Uterus (tissue), 4 donors: Measurements from ENCODE around the gene CCDC78. TPM values are rescaled to one million over a fixed set of nuclear protein-coding genes. Genes with fewer than 3 reads are reported as not detected.

Experiments used
- DNase-seq, 2 donors: peaks; one replicate each; pipeline ENCODE4 v3.0.0-alpha.2; 2019 to 2020
- H3K27ac ChIP-seq, 2 donors: fragments of 200-600 bp; sonication (generic); 1 replicate in 1 of 2; 2 replicates in 1 of 2; pipeline ENCODE4 v1.5.1; 2016 to 2018
- H3K27me3 ChIP-seq, 2 donors: fragments of 200-600 bp; sonication (generic); one replicate each; pipeline ENCODE4 v1.5.1; 2018 to 2019; ENCODE audit warnings: control low read depth in 1 of 2
- H3K36me3 ChIP-seq, 2 donors: fragments of 200-600 bp; sonication (generic); one replicate each; pipeline ENCODE4 v1.5.1; 2019; ENCODE audit warnings: control low read depth in 1 of 2
- H3K4me1 ChIP-seq, 2 donors: fragments of 200-600 bp; sonication (generic); one replicate each; pipeline ENCODE4 v1.5.1; 2018 to 2019; ENCODE audit warnings: control low read depth in 1 of 2
- H3K4me3 ChIP-seq, 2 donors: fragments of 200-600 bp; sonication (generic); 1 replicate in 1 of 2; 2 replicates in 1 of 2; pipeline ENCODE4 v1.5.1; 2018 to 2019; ENCODE audit warnings: mild to moderate bottlenecking in 1 of 2
- H3K9me3 ChIP-seq, 2 donors: fragments of 200-600 bp; sonication (generic); one replicate each; pipeline ENCODE4 v1.5.1; 2019; ENCODE audit warnings: control low read depth in 1 of 2
- POLR2A ChIP-seq, 2 donors: fragments of 450-650 bp; IDR thresholded peaks; one replicate each; pipeline ENCODE4 v1.6.1; 2016; ENCODE audit warnings: antibody characterized with exemption in 2 of 2, mild to moderate bottlenecking in 1 of 2, moderate library complexity in 1 of 2
- intact Hi-C: fragments of 100-400 bp; cut with DNase I; formaldehyde crosslinking; loops from one replicate; pipeline ENCODE4 v1.15.1; 2023; ENCODE audit warnings: low total_unique reads
- total RNA-seq, 4 donors: library from RNA; depleted of rRNA in 3 of 4; stranded (reverse); fragments of >200 nt in 3 of 4; gene quantifications; one replicate each; pipeline versions ENCODE4 v1.1.0 to v1.2.4, GENCODE V29; 2014 to 2023
- TF ChIP-seq, protein P1 (sequence below), 4 experiments: fragments of 200-600 bp in 2 of 4; fragments of 450-650 bp in 2 of 4; sonication (generic) in 2 of 4; IDR thresholded peaks; one replicate each; pipeline ENCODE4 v1.5.1; 2016 to 2019; ENCODE audit warnings: antibody characterized with exemption in 4 of 4, mild to moderate bottlenecking in 2 of 4, moderate library complexity in 1 of 4
- donor health status: DM: yes; HTN: yes; CAD: no.

Gene CCDC78
- total RNA-seq, 4 donors from 2014 or later, result 1.3 to 5.3 (median 2.3) TPM; not detected in 1

DNA sequence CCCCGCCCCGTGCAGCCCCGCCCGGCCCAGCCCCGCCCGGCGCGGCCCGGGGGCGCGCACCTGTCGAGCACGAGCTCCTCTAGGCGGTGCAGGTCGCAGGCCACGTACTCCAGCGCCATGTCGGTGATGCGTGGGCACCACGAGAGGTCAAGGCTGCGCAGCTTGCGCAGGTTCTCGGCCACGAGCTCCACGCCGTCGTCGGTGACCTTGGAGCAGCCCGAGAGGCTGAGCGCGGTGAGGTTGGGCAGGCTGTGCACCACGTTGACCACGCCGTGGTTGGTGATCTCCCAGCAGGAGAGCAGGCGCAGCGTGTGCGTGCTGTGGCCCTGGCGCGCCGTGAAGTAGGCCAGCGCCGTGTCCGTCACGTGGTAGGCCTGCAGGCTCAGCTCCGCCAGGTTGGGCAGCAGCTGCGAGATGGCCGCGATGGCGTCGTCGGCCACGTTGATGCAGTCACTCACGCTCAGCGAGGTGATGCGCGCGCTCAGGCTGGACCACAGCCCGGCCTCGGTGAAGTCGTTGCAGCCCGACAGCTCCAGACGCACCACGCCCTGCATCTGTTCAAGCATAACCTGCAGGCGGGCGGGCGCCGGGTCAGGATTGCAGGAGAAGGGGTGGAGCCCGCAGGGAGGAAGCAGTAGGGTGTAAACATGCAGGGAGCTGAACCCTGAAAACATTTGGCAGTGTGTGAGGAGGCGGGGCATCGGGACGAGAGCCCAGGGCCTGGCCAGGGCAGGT is 30.7 kb downstream of the CCDC78 start:
- Histone ChIP-seq H3K4me1 (peaks cover 0 to 12% of the 10 kb centered on the region in 2 donors), H3K27ac (no peak overlapping the region), H3K36me3 (no peaks in the 10 kb centered on the region), H3K9me3 (no peaks in the 10 kb centered on the region), H3K27me3 (peaks cover 23 to 24% of the 10 kb centered on the region in 2 donors), H3K4me3 (no peak overlapping the region)
- intact Hi-C loops, result no loop called here
- DNase-seq, result no peak
- TF ChIP-seq, protein P1, sequence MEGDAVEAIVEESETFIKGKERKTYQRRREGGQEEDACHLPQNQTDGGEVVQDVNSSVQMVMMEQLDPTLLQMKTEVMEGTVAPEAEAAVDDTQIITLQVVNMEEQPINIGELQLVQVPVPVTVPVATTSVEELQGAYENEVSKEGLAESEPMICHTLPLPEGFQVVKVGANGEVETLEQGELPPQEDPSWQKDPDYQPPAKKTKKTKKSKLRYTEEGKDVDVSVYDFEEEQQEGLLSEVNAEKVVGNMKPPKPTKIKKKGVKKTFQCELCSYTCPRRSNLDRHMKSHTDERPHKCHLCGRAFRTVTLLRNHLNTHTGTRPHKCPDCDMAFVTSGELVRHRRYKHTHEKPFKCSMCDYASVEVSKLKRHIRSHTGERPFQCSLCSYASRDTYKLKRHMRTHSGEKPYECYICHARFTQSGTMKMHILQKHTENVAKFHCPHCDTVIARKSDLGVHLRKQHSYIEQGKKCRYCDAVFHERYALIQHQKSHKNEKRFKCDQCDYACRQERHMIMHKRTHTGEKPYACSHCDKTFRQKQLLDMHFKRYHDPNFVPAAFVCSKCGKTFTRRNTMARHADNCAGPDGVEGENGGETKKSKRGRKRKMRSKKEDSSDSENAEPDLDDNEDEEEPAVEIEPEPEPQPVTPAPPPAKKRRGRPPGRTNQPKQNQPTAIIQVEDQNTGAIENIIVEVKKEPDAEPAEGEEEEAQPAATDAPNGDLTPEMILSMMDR (IDR thresholded peaks at IDR 0.05), result no peak
- TF ChIP-seq POLR2A (IDR thresholded peaks at IDR 0.05), result peak in 1 of 2 donors; percentile 21

DNA sequence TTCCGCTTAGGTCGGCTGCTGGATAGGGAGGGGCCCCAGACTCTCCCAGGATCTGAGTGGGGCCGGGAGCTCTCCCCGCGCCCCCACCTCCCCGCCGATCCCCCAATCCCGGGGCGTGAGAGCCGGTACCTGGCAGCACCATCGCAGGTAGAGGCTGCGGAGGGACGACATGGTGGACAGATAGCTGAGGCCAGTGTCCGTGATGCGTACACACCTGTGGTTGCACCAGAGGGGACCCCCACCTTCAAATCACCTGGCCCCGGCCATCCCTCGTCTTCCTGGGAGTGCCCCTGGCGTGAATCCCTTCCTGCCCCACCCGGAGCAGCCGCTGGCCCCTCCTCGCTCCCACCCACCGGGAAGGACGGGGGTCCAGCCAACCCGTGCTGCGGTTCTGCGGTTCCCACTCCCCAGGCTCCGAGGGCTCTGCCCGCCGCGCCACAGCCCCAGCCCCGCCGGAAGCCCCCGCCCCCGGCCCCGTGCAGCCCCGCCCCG is 31.3 kb downstream of the CCDC78 start:
- no peak overlapping the region for H3K27ac ChIP-seq
- peaks cover 0 to 12% of the 10 kb centered on the region in 2 donors for H3K4me1 ChIP-seq
- DNase-seq, result no peak
- H3K27me3 ChIP-seq, result peaks cover 17 to 24% of the 10 kb centered on the region in 2 donors
- H3K4me3 ChIP-seq, result no peak overlapping the region
- H3K9me3 ChIP-seq, result no peaks in the 10 kb centered on the region
- TF ChIP-seq, protein P1 (IDR thresholded peaks at IDR 0.05), result no peak
- TF ChIP-seq POLR2A (IDR thresholded peaks at IDR 0.05), result no peak
- intact Hi-C loops, result no loop called here
- H3K36me3 ChIP-seq, result no peaks in the 10 kb centered on the region

DNA sequence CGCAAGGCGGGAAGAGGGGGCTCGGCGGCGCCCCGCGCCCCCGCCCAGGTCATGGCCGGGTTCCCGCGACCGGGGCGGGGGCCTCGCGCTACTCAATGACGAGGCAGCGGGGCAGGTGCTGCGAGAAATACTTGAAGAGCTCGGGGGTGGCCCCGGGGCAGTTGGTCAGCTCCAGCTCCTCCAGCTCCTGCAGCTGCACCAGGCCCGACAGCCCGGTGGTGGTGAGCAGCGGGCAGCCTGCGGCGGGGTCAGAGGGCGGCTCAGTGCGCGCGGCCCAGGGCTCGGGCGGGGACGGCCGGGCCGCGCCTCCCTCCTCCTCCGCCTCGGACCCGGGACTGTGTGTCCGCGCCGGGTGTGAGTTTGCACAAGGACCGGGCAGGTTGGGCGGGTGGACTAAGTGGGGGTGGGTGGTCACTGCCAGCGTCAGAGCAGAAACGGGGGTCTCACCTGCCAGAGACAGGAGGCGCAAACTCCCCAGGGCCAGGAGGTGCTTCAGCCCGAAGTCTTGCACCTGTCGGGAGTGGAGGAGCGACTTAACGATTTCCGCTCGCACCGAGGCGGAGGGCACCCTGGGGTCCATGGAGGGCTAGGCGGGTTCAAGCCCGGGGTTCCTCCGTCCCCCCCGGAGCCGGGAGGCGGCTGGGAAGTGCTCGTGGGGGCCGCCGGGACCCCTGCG is 31.9 kb downstream of the CCDC78 start:
- Histone ChIP-seq H3K27ac (no peak overlapping the region), H3K9me3 (no peaks in the 10 kb centered on the region), H3K36me3 (no peaks in the 10 kb centered on the region), H3K4me1 (peaks cover 3 to 18% of the 10 kb centered on the region in 2 donors), H3K27me3 (peaks cover 17 to 24% of the 10 kb centered on the region in 2 donors), H3K4me3 (no peak overlapping the region)
- intact Hi-C loops, result no loop called here
- TF ChIP-seq, protein P1 (IDR thresholded peaks at IDR 0.05), result no peak
- no peak for TF ChIP-seq POLR2A (IDR thresholded peaks at IDR 0.05)
- DNase-seq, result no peak

DNA sequence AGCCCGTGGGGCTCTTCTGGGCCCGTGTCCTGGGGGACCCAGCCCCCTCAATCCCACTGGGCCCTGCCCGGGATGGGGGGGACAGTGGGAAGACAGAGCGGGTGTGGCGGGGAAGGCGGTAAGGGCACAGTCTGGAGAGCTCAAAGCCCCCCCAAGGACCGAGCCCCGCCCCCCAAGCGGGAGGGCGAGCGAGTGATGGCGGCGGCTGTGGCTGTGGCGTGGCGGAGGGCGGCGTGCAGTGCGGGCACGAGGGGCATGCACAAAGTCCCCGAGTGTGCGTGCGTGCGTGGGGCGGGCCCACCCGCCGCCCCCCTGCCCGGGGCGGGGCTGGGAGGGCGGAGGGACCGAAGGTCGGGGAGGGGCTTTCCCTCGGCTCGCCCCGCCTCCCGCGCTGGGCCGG is 32.5 kb downstream of the CCDC78 start:
- Histone ChIP-seq H3K27me3 (peaks cover 17 to 24% of the 10 kb centered on the region in 2 donors), H3K4me3 (no peak overlapping the region), H3K9me3 (no peaks in the 10 kb centered on the region), H3K36me3 (no peaks in the 10 kb centered on the region), H3K4me1 (peaks cover 7 to 23% of the 10 kb centered on the region in 2 donors), H3K27ac (no peak overlapping the region)
- intact Hi-C loops, result no loop called here
- TF ChIP-seq POLR2A (IDR thresholded peaks at IDR 0.05), result no peak
- TF ChIP-seq, protein P1 (IDR thresholded peaks at IDR 0.05), result no peak
- no peak for DNase-seq

DNA sequence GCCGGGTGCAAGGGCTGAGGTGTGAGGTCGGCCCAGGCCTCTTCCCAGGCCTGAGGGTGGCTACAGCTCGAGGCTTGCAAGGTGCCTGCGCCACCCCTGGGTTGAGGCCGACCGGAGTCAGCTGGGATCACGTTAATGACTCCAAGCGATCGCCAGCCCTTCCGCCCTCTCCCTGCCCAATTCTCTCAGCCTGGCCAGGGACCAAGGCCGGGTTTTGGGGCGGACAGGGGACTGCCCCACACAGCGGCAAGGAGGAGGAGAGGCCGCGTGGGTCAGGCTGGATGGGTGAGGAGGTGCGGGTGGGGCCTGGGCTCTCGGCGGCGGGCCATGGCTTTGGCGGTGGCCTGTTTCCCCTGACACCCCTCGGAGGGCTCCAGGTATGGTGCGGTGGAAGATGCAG is 32.9 kb downstream of the CCDC78 start:
- no peak overlapping the region for H3K4me3 ChIP-seq
- peaks cover 7 to 26% of the 10 kb centered on the region in 2 donors for H3K4me1 ChIP-seq
- no peaks in the 10 kb centered on the region for H3K36me3 ChIP-seq
- TF ChIP-seq, protein P1 (IDR thresholded peaks at IDR 0.05), result no peak
- intact Hi-C loops, result no loop called here
- peaks cover 17 to 24% of the 10 kb centered on the region in 2 donors for H3K27me3 ChIP-seq
- no peak overlapping the region for H3K27ac ChIP-seq
- DNase-seq, result no peak
- H3K9me3 ChIP-seq, result no peaks in the 10 kb centered on the region
